Prostate gland (tissue), 2 donors: Measurements from ENCODE around the gene EML4.

ENCODE experiments used
- POLR2A ChIP-seq: fragments of 450-650 bp; IDR thresholded peaks from one replicate; pipeline ENCODE4 v1.6.1; 2016; ENCODE audit warnings: antibody characterized with exemption, mild to moderate bottlenecking
- POLR2AphosphoS5 ChIP-seq: sonication (generic); formaldehyde crosslinking; IDR thresholded peaks from one replicate; pipeline ENCODE4 v1.6.1; 2017; ENCODE audit warnings: antibody characterized with exemption
- TF ChIP-seq, protein P1 (sequence below), 4 experiments: fragments of 200-600 bp in 2 of 4; fragments of 450-650 bp in 2 of 4; sonication (generic) in 2 of 4; IDR thresholded peaks; 1 replicate in 3 of 4; 2 replicates in 1 of 4; pipeline ENCODE4 v1.5.1; 2016 to 2019; ENCODE audit warnings: antibody characterized with exemption in 4 of 4, mild to moderate bottlenecking in 2 of 4, moderate library complexity in 2 of 4

DNA sequence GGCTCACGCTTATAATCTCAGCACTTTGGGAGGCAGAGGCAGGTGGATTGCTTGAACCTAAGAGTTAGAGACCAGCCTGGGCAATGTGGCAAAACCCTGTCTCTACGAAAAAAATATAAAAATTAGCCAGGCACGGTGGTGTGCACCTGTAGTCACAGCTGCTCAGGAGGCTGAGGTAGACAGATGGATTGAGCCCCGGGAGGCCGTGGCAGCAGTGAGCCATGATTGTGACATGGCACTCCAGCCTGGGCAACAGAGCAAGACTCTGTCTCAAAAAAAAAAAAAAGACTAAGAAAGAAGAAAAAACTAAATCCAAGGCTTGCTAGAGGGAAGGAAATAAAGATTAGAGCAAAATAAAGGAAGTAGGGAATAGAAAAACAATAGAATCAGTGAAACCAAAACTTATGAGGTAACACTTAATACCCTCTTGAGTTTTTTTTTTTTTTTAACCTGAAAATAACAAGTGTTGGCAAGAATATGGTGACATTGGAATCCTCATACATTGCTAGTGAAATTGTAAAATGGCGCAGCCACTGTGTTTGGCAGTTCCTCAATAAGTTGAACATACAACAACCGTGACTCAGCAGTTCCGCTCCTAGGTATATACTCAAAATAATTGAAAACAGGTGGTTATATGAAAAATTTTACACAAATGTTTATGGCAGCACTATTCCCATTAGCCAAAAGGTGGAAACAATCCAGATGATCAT, 85.2 kb downstream of the EML4 start:
- TF ChIP-seq POLR2A (no peak), POLR2AphosphoS5 (no peak)
- TF ChIP-seq, protein P1, sequence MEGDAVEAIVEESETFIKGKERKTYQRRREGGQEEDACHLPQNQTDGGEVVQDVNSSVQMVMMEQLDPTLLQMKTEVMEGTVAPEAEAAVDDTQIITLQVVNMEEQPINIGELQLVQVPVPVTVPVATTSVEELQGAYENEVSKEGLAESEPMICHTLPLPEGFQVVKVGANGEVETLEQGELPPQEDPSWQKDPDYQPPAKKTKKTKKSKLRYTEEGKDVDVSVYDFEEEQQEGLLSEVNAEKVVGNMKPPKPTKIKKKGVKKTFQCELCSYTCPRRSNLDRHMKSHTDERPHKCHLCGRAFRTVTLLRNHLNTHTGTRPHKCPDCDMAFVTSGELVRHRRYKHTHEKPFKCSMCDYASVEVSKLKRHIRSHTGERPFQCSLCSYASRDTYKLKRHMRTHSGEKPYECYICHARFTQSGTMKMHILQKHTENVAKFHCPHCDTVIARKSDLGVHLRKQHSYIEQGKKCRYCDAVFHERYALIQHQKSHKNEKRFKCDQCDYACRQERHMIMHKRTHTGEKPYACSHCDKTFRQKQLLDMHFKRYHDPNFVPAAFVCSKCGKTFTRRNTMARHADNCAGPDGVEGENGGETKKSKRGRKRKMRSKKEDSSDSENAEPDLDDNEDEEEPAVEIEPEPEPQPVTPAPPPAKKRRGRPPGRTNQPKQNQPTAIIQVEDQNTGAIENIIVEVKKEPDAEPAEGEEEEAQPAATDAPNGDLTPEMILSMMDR (IDR thresholded peaks at IDR 0.05) = no peak
